Measurements from ENCODE around the gene NMNAT3.

Gene NMNAT3

GRCh38 chr3:139541532-139542288, 136.1 kb downstream of the NMNAT3 start:
- DNase-seq (ENCODE audit: low read depth in 2 of 2): no peak

- no peak for DNase-seq (ENCODE audit: low read depth in 2 of 2)
Measured at GRCh38 chr3:139540651-139541531, 136.9 kb downstream of the NMNAT3 start.

GRCh38 chr3:139538733-139539132, 139.0 kb downstream of the NMNAT3 start:
- DNase-seq (ENCODE audit: low read depth in 2 of 2): no peak

GRCh38 chr3:139537795-139538621, 139.8 kb downstream of the NMNAT3 start:
- no peak for DNase-seq (ENCODE audit: low read depth in 2 of 2)

GRCh38 chr3:139537361-139537760, 140.4 kb downstream of the NMNAT3 start:
- no peak for DNase-seq (ENCODE audit: low read depth in 2 of 2)

DNA sequence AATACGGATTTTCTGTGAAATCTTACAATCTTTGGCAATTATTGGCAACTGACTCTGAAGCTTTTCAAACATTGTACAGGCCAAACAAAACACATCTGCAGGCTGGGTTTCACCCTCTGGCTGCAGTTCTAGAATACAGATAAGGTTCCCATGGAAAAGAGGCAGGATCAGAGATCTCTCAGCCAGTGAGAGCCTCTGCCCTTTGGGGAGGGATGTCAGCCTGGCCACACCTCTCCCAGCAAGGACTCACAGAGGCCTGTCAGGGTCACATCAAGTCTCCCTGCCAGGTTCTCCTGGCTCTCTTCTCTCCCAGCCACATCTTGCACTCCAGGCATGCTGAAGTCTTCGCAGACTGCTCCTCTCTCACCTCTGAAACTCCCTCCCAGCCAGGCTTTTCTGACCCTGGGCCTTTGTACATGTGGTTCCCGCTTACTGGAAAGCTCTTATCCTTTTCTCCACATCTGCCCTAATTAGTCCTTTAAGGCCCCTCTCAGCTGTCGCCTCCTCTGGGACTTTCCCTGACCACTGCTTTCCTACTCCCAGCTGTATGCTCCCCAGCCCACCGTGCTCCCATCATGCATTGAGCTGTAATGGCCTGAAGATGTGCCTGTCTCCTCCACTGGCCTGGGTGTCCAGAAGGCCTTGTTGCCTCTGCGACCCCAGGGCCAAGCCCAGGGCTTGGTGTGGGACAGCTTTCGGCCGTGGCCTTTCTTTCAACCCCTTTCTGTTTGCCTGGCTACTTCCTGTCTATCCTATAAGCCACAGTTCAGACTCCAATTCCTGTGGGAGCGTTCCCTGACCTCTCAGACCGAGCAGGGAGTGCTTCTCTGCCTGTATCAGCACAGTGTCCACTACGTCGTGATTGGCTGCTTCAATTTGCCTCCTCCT, 142.5 kb downstream of the NMNAT3 start:
- DNase-seq (ENCODE audit: low read depth in 2 of 2): no peak

DNA sequence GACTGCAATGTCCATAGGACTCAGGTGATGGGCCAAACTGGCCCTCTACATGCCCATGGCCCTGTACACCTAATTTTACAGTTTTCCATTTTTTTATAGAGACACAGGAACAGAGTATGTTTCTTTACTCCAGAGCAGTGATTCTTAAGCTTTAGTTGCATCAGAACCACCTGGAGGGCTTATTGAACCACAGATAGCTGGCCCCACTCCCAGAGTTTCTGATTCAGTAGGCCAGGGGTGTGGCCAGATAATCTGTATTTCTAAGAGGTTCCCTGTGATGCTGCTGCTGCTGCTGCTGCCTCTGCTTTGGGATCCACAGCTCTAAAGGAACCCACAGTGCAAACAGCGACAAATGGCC, 143.3 kb downstream of the NMNAT3 start:
- no peak for DNase-seq (ENCODE audit: low read depth in 2 of 2)

DNA sequence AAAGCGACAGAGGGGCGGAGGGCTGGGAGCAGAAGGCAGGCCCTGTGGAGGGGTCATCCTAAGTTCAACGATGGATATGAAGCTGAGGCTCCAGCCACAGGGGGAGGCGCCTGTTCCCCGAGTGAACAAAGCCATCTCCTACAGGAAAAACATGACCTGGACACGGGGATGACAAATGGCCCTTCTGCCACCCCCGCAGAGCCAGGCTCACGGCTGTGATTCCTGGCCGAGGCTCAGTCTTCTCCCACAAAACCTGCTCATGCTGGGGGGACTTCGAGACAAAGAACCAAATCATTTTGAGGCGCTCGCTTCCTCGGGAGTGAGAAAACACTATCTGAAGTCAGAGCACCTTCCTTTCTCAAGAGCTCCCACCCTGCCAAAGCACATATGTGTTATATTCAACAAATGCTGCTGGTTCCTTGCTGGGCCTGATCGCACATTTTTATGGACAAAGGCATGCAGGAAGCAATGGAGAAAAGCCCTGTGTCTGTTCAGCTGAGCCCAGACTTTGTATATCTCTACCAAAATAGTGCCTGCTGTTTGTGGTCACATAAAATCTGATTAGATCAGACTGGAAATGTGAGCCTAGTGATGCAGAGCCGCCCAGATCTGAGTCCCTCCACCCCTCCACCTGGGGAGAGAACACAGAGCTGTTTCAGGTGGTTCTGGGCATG, 143.9 kb downstream of the NMNAT3 start:
- no peak for DNase-seq (ENCODE audit: low read depth in 2 of 2)

DNA sequence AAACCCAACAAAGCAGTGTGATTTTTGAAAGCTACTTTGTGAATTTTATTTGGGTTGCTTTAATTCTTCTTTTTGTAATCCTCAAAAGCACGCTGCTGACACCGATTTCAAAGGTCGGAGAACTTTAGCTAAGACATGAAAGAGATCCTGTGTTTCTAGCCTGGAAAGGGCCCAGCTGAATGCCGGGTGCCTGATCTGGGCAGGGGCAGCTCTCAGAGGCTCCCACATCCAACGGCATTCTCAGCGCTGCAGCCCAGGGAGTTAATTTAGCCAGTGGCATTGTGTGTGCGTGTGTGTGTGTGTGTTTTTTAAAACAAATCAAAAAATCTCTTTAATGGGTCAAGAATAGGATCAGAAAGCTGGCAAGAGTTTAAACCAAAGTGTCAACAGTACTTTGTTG, 144.8 kb downstream of the NMNAT3 start:
- DNase-seq (ENCODE audit: low read depth in 2 of 2): no peak

- DNase-seq (ENCODE audit: low read depth in 2 of 2): no peak
Measured at GRCh38 chr3:139530717-139531116, 147.1 kb downstream of the NMNAT3 start.

DNA sequence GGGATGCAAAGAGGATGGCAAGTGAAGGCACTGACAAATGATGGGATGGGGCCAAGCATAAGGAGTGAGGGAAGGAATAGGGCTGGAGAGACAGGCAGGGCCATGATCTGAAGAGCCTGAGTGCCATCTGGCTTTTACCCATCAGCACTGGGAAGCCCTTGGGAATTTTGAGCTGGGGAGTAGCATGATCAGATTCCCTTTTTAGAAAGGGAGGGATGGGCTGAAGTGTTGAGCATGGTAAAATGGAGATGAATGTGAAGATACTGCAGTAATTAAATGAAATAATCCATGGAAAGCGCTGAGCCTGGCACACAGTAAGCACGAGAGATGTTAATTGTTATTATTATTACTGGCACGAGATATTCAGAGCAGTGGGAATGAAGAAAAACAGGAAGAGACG, 148.1 kb downstream of the NMNAT3 start:
- no peak for DNase-seq (ENCODE audit: low read depth in 2 of 2)

DNA sequence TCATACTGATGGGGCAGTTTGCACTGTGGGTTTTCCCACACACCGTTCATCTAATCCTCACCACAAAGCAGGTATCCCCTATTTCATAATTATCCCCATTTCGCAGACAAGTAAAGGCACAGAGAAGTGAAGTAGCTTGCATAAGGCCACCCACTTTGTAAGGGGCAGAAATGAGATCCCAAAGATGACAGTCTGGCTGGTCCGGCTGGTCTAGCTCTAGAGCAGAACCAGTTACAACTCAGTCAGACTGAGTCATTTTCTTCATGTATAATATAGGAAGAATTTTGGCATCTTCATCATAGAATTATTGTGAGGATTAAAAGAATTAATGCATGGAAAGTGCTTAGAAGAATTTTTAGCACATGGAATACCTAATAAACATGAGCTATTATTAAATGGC, 148.8 kb downstream of the NMNAT3 start:
- DNase-seq (ENCODE audit: low read depth in 2 of 2): no peak

DNA sequence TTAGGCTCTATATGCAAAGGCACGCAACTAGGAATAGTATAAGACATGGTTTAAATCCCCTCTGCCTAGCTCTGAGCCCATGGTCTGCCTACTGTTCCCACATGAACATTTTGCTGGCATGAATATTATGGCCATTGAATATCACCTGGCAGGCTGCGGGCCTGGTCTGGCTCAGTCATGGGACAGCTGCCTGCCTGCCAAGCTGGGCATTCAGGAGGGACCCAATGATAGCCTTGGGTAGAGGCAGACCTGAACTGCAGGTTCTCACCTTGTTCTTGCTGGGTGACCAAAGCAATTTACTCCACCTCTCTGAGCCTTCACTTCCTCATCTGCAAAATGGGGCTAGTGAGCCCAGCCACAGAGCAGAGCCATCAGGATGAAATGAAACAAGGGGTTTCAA, 149.5 kb downstream of the NMNAT3 start:
- no peak for DNase-seq (ENCODE audit: low read depth in 2 of 2)

GRCh38 chr3:139527265-139527664, 150.5 kb downstream of the NMNAT3 start:
- DNase-seq (ENCODE audit: low read depth in 2 of 2): no peak

- no peak for DNase-seq (ENCODE audit: low read depth in 2 of 2)
Measured at GRCh38 chr3:139526146-139526545, 151.6 kb downstream of the NMNAT3 start.

GRCh38 chr3:139524841-139525636, 152.7 kb downstream of the NMNAT3 start:
- no peak for DNase-seq (ENCODE audit: low read depth in 2 of 2)

GRCh38 chr3:139523718-139524117, 154.1 kb downstream of the NMNAT3 start:
- no peak for DNase-seq (ENCODE audit: low read depth in 2 of 2)

- DNase-seq (ENCODE audit: low read depth in 2 of 2): no peak
Measured at GRCh38 chr3:139523166-139523565, 154.6 kb downstream of the NMNAT3 start.

GRCh38 chr3:139522421-139522820, 155.4 kb downstream of the NMNAT3 start:
- DNase-seq (ENCODE audit: low read depth in 2 of 2): no peak

DNA sequence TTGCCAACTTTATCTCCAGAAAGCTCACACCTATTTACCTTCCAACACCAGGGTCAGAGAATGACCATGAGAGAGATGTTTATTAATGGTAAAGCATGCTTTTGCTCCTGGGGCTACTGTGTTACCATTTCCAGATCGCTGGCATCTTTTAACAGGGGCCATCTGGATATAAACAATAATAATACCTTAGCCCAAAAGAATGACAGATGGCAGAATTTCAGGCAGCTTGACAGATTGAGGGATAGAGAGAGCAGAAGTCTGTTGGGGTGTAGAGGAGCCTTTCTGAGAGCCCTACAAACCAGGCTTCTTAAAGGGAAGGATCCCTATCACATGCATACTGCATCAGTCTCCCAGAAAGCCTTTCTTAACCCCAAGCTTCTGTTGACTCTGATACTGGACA, 156.0 kb downstream of the NMNAT3 start:
- no peak for DNase-seq (ENCODE audit: low read depth in 2 of 2)

Data from activated CD8-positive, alpha-beta memory T cell treated with anti-CD3 and anti-CD28 coated beads for 4 hours (primary cell).